ENCODE results near the gene TUBB3.

- TF ChIP-seq CTCF (IDR thresholded peaks at IDR 0.05 in 8 of 11, conservative IDR thresholded peaks at IDR 0.05 in 3 of 11) (no peak), POLR2A (IDR thresholded peaks at IDR 0.05) (no peak)
Observed at GRCh38 chr16:89936981-89937380, 13.8 kb downstream of the TUBB3 start.
